MM.1S (cell line): ENCODE measurements around the gene SCGB2B2.
"Not testable (repeated sequence)": the region's sequence is repeated elsewhere in the genome, so short reads cannot be mapped to it uniquely, and the experiment has no call there.

Source experiments
- DNase-seq: peaks from one replicate; pipeline ENCODE4 v3.0.0-alpha.2; 2015
- H2AFZ ChIP-seq: fragments of 300-600 bp; sonication (generic); 2 replicates; pipeline ENCODE4 v1.6.0; 2016; ENCODE audit warnings: antibody characterized with exemption, low read length
- H3F3A ChIP-seq: fragments of 300-600 bp; sonication (generic); 2 replicates; pipeline ENCODE4 v1.6.1; 2016; ENCODE audit warnings: mild to moderate bottlenecking, antibody characterized with exemption, low read length, moderate library complexity, mixed read lengths; ENCODE audit not compliant: insufficient read depth
- H3K27ac ChIP-seq: fragments of 300-600 bp; sonication (generic); 2 replicates; pipeline ENCODE4 v1.5.1; 2016; ENCODE audit warnings: mild to moderate bottlenecking, low read length
- H3K27me3 ChIP-seq: fragments of 300-600 bp; sonication (generic); replicated peaks from 2 replicates; pipeline ENCODE4 v1.6.0; 2016; ENCODE audit warnings: low read length; ENCODE audit not compliant: insufficient read depth
- H3K36me3 ChIP-seq: fragments of 300-600 bp; sonication (generic); replicated peaks from 2 replicates; pipeline ENCODE4 v1.6.1; 2016; ENCODE audit warnings: mild to moderate bottlenecking, low read length, mixed read lengths; ENCODE audit not compliant: insufficient read depth
- H3K4me1 ChIP-seq: fragments of 300-600 bp; sonication (generic); 2 replicates; pipeline ENCODE4 v1.6.1; 2016; ENCODE audit warnings: low read length, mixed read lengths
- H3K4me2 ChIP-seq: fragments of 300-600 bp; sonication (generic); 2 replicates; pipeline ENCODE4 v1.6.0; 2016; ENCODE audit warnings: low read depth, low read length
- H3K4me3 ChIP-seq: fragments of 300-600 bp; sonication (generic); 2 replicates; pipeline ENCODE4 v1.5.1; 2016; ENCODE audit warnings: low read length, mixed read lengths
- H3K79me2 ChIP-seq: fragments of 300-600 bp; sonication (generic); 2 replicates; pipeline ENCODE4 v1.6.1; 2016; ENCODE audit warnings: mixed run types, low read length, mixed read lengths
- H3K9ac ChIP-seq: fragments of 300-600 bp; sonication (generic); 2 replicates; pipeline ENCODE4 v1.6.1; 2016; ENCODE audit warnings: low read length, mixed read lengths
- H3K9me2 ChIP-seq: fragments of 300-600 bp; sonication (generic); replicated peaks from 2 replicates; pipeline ENCODE4 v1.6.1; 2016; ENCODE audit warnings: mild to moderate bottlenecking, low read length, mixed read lengths; ENCODE audit not compliant: insufficient read depth
- H3K9me3 ChIP-seq: fragments of 300-600 bp; sonication (generic); replicated peaks from 2 replicates; pipeline ENCODE4 v1.6.1; 2016; ENCODE audit warnings: mild to moderate bottlenecking, low read length, mixed read lengths; ENCODE audit not compliant: insufficient read depth
- H4K20me1 ChIP-seq: fragments of 300-600 bp; sonication (generic); 2 replicates; pipeline ENCODE4 v1.6.1; 2016; ENCODE audit warnings: mild to moderate bottlenecking, low read length, moderate library complexity, mixed read lengths; ENCODE audit not compliant: insufficient read depth
- CTCF ChIP-seq: fragments of 300-600 bp; sonication (generic); IDR thresholded peaks from 2 replicates; pipeline ENCODE4 v1.5.1; 2016; ENCODE audit warnings: antibody characterized with exemption, low read length, mixed read lengths
- EZH2 ChIP-seq: fragments of 300-600 bp; sonication (generic); optimal IDR thresholded peaks from 2 replicates; pipeline ENCODE3; 2017; ENCODE audit warnings: low read depth, mild to moderate bottlenecking, antibody characterized with exemption, low read length, mixed read lengths
- EZH2phosphoT487 ChIP-seq: fragments of 300-600 bp; sonication (generic); IDR thresholded peaks from 2 replicates; pipeline ENCODE4 v1.6.1; 2018; ENCODE audit warnings: antibody characterized with exemption, low read length

SCGB2B2 gene

GRCh38 chr19:34688592-34688991 lies 11.6 kb upstream of the SCGB2B2 start:
- no peak overlapping the region for H3K9ac ChIP-seq
- no peak for DNase-seq
- no peak overlapping the region for H3K4me2 ChIP-seq
- no peaks in the 10 kb centered on the region for H4K20me1 ChIP-seq
- H2AFZ ChIP-seq, result no peak overlapping the region
- no peaks in the 10 kb centered on the region for H3F3A ChIP-seq
- no peaks in the 10 kb centered on the region for H3K79me2 ChIP-seq
- no peak overlapping the region for H3K27ac ChIP-seq
- H3K36me3 ChIP-seq, result no peaks in the 10 kb centered on the region
- no peak overlapping the region for H3K4me3 ChIP-seq
- H3K27me3 ChIP-seq, result no peaks in the 10 kb centered on the region; the same call in 1 of the 2 replicates
- no peaks in the 10 kb centered on the region for H3K9me2 ChIP-seq
- TF ChIP-seq EZH2, result no peak
- no peak for TF ChIP-seq EZH2phosphoT487
- TF ChIP-seq CTCF, result no peak
- no peaks in the 10 kb centered on the region for H3K9me3 ChIP-seq
- H3K4me1 ChIP-seq, result no peaks in the 10 kb centered on the region

- H4K20me1 ChIP-seq, result no peaks in the 10 kb centered on the region
- no peak overlapping the region for H3K4me2 ChIP-seq
- H2AFZ ChIP-seq, result no peak overlapping the region
- H3K36me3 ChIP-seq, result no peaks in the 10 kb centered on the region
- H3K4me3 ChIP-seq, result no peak overlapping the region
- no peak overlapping the region for H3K9ac ChIP-seq
- H3K4me1 ChIP-seq, result no peaks in the 10 kb centered on the region
- no peaks in the 10 kb centered on the region for H3K9me2 ChIP-seq
- H3K27ac ChIP-seq, result no peak overlapping the region
- H3K79me2 ChIP-seq, result no peaks in the 10 kb centered on the region
- TF ChIP-seq EZH2 (no peak), CTCF (no peak), EZH2phosphoT487 (no peak)
- H3K9me3 ChIP-seq, result no peaks in the 10 kb centered on the region
- H3K27me3 ChIP-seq, result no peaks in the 10 kb centered on the region
- no peak for DNase-seq
- H3F3A ChIP-seq, result no peaks in the 10 kb centered on the region
These were observed 10.4 kb upstream of the SCGB2B2 start for GRCh38 chr19:34687348-34687747.

- H3K9me3 ChIP-seq, result no peaks in the 10 kb centered on the region
These were observed 9.5 kb upstream of the SCGB2B2 start for GRCh38 chr19:34686455-34686854.

GRCh38 chr19:34685266-34685665 lies 8.3 kb upstream of the SCGB2B2 start:
- DNase-seq, H3K4me1 ChIP-seq: not testable (repeated sequence)

More at GRCh38 chr19:34686455-34686854, 9.5 kb upstream of the SCGB2B2 start:
- Histone ChIP-seq H3K27ac (no peak overlapping the region), H2AFZ (no peak overlapping the region), H3K9ac (no peak overlapping the region), H3K9me2 (no peaks in the 10 kb centered on the region), H3K36me3 (no peaks in the 10 kb centered on the region), H3K27me3 (no peaks in the 10 kb centered on the region), H3K4me1 (no peaks in the 10 kb centered on the region), H3K79me2 (no peaks in the 10 kb centered on the region), H3K4me3 (no peak overlapping the region), H4K20me1 (no peaks in the 10 kb centered on the region), H3F3A (no peaks in the 10 kb centered on the region), H3K4me2 (no peak overlapping the region)
- DNase-seq, result no peak
- TF ChIP-seq CTCF, result no peak
- TF ChIP-seq EZH2phosphoT487, result no peak
- no peak for TF ChIP-seq EZH2

More at GRCh38 chr19:34685266-34685665, 8.3 kb upstream of the SCGB2B2 start:
- not testable (repeated sequence) for H3K4me2 ChIP-seq, H3K9me3 ChIP-seq, H3F3A ChIP-seq, H3K9ac ChIP-seq, H3K9me2 ChIP-seq, H3K27ac ChIP-seq, H2AFZ ChIP-seq, H4K20me1 ChIP-seq, H3K4me3 ChIP-seq, H3K27me3 ChIP-seq, H3K36me3 ChIP-seq, H3K79me2 ChIP-seq
